Erythroblast (primary cell): Measurements from ENCODE around the gene RAP1GAP.

Source experiments
- GATA1 ChIP-seq: IDR thresholded peaks from 2 replicates; pipeline ENCODE4 v1.6.1; 2011; ENCODE audit warnings: low read depth, mild to moderate bottlenecking, control low read depth, low read length, moderate library complexity
- POLR2A ChIP-seq: IDR thresholded peaks from 2 replicates; pipeline ENCODE4 v1.6.1; 2011; ENCODE audit warnings: mild to moderate bottlenecking, low read length

DNA sequence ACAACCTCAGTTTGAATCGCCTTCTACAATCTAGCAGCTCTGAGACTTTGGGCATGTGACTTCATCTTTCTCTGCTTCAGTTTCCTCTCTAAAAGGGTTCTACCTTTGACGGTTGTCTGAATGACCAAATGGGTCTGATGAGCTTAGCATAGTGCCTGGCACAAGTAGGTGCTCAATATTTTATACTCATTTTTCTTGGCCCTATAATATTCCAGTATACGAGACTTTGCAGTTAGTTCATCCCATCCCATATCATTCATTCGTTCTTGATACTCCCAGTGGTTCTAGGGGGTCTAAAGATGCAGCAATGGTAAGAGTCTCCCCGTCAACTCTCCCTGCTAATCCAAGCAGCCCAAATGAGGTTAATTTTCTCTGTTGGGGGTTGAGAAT lies 92.4 kb downstream of the RAP1GAP start:
- TF ChIP-seq POLR2A, result no peak
- TF ChIP-seq GATA1, result no peak
